ENCODE results near the gene RUSC2.

- no peak for TF ChIP-seq CTCF (IDR thresholded peaks at IDR 0.05)
- TF ChIP-seq POLR2A (IDR thresholded peaks at IDR 0.05), result no peak
These were observed 1.2 kb upstream of the RUSC2 start for GRCh38 chr9:35488566-35489312.

Measured in testis (tissue), 2 donors.